ENCODE measurements around the gene MAST4.

The MAST4 gene

GRCh38 chr5:66923457-66923856 lies 327.3 kb downstream of the MAST4 start:
- Histone ChIP-seq H3F3A (ENCODE audit: control insufficient read depth, insufficient read depth) (no peaks in the 10 kb centered on the region), H3K27ac (ENCODE audit: low read depth, low read length) (no peak overlapping the region), H3K79me2 (ENCODE audit: control insufficient read depth, low read length) (no peaks in the 10 kb centered on the region), H3K36me3 (ENCODE audit: control insufficient read depth, low read length) (no peaks in the 10 kb centered on the region), H3K4me1 (ENCODE audit: control insufficient read depth, low read length) (no peaks in the 10 kb centered on the region), H3K9me2 (replicated peaks; ENCODE audit: control insufficient read depth, low read length) (no peaks in the 10 kb centered on the region), H3K4me2 (ENCODE audit: low read length) (no peak overlapping the region), H4K20me1 (ENCODE audit: control insufficient read depth, insufficient read depth, low read depth, low read length) (no peaks in the 10 kb centered on the region), H3K27me3 (ENCODE audit: control insufficient read depth, low read length) (no peaks in the 10 kb centered on the region), H3K9me3 (ENCODE audit: control insufficient read depth, insufficient read depth, low read length) (no peaks in the 10 kb centered on the region), H3K4me3 (ENCODE audit: low read length) (no peak overlapping the region)
- TF ChIP-seq, protein P1, sequence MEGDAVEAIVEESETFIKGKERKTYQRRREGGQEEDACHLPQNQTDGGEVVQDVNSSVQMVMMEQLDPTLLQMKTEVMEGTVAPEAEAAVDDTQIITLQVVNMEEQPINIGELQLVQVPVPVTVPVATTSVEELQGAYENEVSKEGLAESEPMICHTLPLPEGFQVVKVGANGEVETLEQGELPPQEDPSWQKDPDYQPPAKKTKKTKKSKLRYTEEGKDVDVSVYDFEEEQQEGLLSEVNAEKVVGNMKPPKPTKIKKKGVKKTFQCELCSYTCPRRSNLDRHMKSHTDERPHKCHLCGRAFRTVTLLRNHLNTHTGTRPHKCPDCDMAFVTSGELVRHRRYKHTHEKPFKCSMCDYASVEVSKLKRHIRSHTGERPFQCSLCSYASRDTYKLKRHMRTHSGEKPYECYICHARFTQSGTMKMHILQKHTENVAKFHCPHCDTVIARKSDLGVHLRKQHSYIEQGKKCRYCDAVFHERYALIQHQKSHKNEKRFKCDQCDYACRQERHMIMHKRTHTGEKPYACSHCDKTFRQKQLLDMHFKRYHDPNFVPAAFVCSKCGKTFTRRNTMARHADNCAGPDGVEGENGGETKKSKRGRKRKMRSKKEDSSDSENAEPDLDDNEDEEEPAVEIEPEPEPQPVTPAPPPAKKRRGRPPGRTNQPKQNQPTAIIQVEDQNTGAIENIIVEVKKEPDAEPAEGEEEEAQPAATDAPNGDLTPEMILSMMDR (IDR thresholded peaks at IDR 0.05; ENCODE audit: low read depth, low read length, poor library complexity, severe bottlenecking): no peak
- TF ChIP-seq EZH2phosphoT487 (IDR thresholded peaks at IDR 0.05; ENCODE audit: borderline replicate concordance, low read length): no peak

DNA sequence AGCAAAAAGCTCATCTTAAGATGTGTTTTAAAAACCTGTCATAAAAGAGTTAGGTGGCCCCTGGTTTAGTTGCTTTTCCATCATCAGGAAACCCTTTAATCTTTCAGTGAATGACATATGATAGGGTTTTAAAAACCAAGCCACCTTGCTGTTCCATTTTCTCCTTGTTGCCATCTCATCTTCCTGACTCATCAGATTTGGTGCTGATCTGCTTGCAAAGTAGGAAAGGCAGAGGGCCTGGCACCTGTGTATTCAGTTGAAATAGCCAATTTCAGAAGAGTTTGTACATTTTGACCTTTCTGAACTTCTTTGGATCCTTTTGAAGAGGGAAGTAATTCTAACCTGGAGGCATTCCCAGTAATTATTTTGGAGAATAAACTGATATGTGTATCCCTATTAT lies 327.7 kb downstream of the MAST4 start:
- Histone ChIP-seq H3K79me2 (ENCODE audit: control insufficient read depth, low read length) (no peaks in the 10 kb centered on the region), H4K20me1 (ENCODE audit: control insufficient read depth, insufficient read depth, low read depth, low read length) (no peaks in the 10 kb centered on the region), H3K27me3 (ENCODE audit: control insufficient read depth, low read length) (no peaks in the 10 kb centered on the region), H3K4me2 (ENCODE audit: low read length) (no peak overlapping the region), H3K4me3 (ENCODE audit: low read length) (no peak overlapping the region), H3K4me1 (ENCODE audit: control insufficient read depth, low read length) (peaks cover under 1% of the 10 kb centered on the region; the same call in 1 of the 2 replicates), H3K9me2 (replicated peaks; ENCODE audit: control insufficient read depth, low read length) (no peaks in the 10 kb centered on the region), H3K9me3 (ENCODE audit: control insufficient read depth, insufficient read depth, low read length) (no peaks in the 10 kb centered on the region), H3K27ac (ENCODE audit: low read depth, low read length) (no peak overlapping the region), H3F3A (ENCODE audit: control insufficient read depth, insufficient read depth) (no peaks in the 10 kb centered on the region), H3K36me3 (ENCODE audit: control insufficient read depth, low read length) (no peaks in the 10 kb centered on the region)
- TF ChIP-seq EZH2phosphoT487 (IDR thresholded peaks at IDR 0.05; ENCODE audit: borderline replicate concordance, low read length): no peak
- TF ChIP-seq, protein P1 (IDR thresholded peaks at IDR 0.05; ENCODE audit: low read depth, low read length, poor library complexity, severe bottlenecking): no peak

DNA sequence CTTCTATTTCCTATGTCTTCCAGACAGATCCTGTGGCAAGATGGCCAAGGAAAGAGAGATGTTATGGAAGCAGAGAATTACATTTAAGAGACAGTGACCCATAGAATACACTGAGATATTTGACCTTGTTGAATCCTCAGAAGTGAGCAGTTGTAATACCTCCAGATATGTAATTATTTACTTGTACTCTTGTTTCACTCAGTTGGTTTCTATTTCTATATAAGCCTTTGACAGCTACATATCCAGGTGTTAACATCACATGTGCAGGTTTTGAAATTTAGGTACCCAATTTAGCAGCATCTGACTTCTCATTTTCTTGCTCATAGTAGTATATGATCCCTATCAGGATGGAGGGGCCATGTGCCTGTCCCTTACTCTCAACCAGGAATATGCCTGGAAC lies 330.9 kb downstream of the MAST4 start:
- H3K9me2 ChIP-seq (replicated peaks; ENCODE audit: control insufficient read depth, low read length): no peaks in the 10 kb centered on the region
- H3K27ac ChIP-seq (ENCODE audit: low read depth, low read length): no peak overlapping the region
- H3K36me3 ChIP-seq (ENCODE audit: control insufficient read depth, low read length): no peaks in the 10 kb centered on the region
- H3K4me3 ChIP-seq (ENCODE audit: low read length): no peak overlapping the region
- H3K27me3 ChIP-seq (ENCODE audit: control insufficient read depth, low read length): no peaks in the 10 kb centered on the region
- no peak for TF ChIP-seq EZH2phosphoT487 (IDR thresholded peaks at IDR 0.05; ENCODE audit: borderline replicate concordance, low read length)
- TF ChIP-seq, protein P1 (IDR thresholded peaks at IDR 0.05; ENCODE audit: low read depth, low read length, poor library complexity, severe bottlenecking): no peak
- no peaks in the 10 kb centered on the region for H4K20me1 ChIP-seq (ENCODE audit: control insufficient read depth, insufficient read depth, low read depth, low read length)
- H3K4me1 ChIP-seq (ENCODE audit: control insufficient read depth, low read length): peaks cover 23% of the 10 kb centered on the region
- H3F3A ChIP-seq (ENCODE audit: control insufficient read depth, insufficient read depth): no peaks in the 10 kb centered on the region
- H3K79me2 ChIP-seq (ENCODE audit: control insufficient read depth, low read length): no peaks in the 10 kb centered on the region
- no peak overlapping the region for H3K4me2 ChIP-seq (ENCODE audit: low read length)
- H3K9me3 ChIP-seq (ENCODE audit: control insufficient read depth, insufficient read depth, low read length): no peaks in the 10 kb centered on the region

DNA sequence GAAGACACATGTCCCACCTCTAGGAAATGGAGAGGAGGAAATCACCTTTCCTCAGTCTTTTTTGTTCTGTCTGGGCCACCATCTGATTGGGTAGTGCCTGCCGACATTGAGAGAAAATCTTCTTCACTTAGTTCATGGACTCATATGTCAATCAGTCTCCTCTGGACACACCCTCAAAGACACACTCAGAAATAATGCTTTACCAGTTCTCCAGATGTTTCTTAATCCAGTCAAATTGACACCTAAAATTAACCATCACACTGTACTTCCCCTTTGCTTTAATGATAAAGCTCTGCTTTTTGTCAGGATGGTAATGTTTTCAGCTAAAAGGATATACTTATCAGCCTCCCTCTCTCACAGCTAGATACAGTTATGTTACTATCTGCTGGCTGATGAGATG lies 333.1 kb downstream of the MAST4 start:
- no peaks in the 10 kb centered on the region for H3K79me2 ChIP-seq (ENCODE audit: control insufficient read depth, low read length)
- H3K9me2 ChIP-seq (replicated peaks; ENCODE audit: control insufficient read depth, low read length): no peaks in the 10 kb centered on the region
- H4K20me1 ChIP-seq (ENCODE audit: control insufficient read depth, insufficient read depth, low read depth, low read length): no peaks in the 10 kb centered on the region
- peak overlapping the region; percentile 23 for H3K4me2 ChIP-seq (ENCODE audit: low read length)
- no peaks in the 10 kb centered on the region for H3K9me3 ChIP-seq (ENCODE audit: control insufficient read depth, insufficient read depth, low read length)
- no peak overlapping the region for H3K27ac ChIP-seq (ENCODE audit: low read depth, low read length)
- peaks cover 23% of the 10 kb centered on the region for H3K4me1 ChIP-seq (ENCODE audit: control insufficient read depth, low read length)
- no peaks in the 10 kb centered on the region for H3K36me3 ChIP-seq (ENCODE audit: control insufficient read depth, low read length)
- H3F3A ChIP-seq (ENCODE audit: control insufficient read depth, insufficient read depth): no peaks in the 10 kb centered on the region
- no peaks in the 10 kb centered on the region for H3K27me3 ChIP-seq (ENCODE audit: control insufficient read depth, low read length)
- no peak overlapping the region for H3K4me3 ChIP-seq (ENCODE audit: low read length)
- TF ChIP-seq, protein P1 (IDR thresholded peaks at IDR 0.05; ENCODE audit: low read depth, low read length, poor library complexity, severe bottlenecking): no peak
- no peak for TF ChIP-seq EZH2phosphoT487 (IDR thresholded peaks at IDR 0.05; ENCODE audit: borderline replicate concordance, low read length)

All from DOHH2 (cell line).